ENCODE measurements around the gene OXLD1. TPM values are rescaled to one million over a fixed set of nuclear protein-coding genes. Genes with fewer than 3 reads are reported as not detected.

Gene OXLD1
- total and polyA plus RNA-seq, 7 donors = 15.5 to 44.9 (median 23.6) TPM

DNA sequence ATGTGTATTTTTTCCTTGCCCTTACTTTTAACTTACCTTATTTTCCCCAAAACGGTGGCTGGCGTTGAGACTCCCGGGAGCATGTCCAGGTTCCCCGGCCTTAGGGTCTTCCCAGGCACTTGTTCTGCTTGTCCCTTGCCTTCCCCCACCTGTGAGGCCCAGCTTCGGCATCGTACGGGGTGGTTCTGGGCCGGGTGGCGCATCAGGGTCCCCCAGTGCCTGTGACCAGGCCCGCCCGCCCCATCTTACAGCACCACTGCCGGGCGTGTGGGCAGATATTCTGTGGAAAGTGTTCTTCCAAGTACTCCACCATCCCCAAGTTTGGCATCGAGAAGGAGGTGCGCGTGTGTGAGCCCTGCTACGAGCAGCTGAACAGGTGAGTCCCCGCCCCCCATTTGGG is 24.8 kb upstream of the OXLD1 start:
- DNase-seq (no peak), ATAC-seq (no peak)
- H3K27me3 ChIP-seq (ENCODE audit: insufficient read depth in 3 of 3, low read length in 2 of 3) = no peaks in the 10 kb centered on the region
- no peaks in the 10 kb centered on the region for H3K9me3 ChIP-seq
- no peak for TF ChIP-seq CTCF (IDR thresholded peaks at IDR 0.05)
- WGBS, 3 donors = 85 to 94% (median 89%) methylated on average over 18 of the region's 18 CpGs
- H3K36me3 ChIP-seq (ENCODE audit: insufficient read depth in 1 of 2, low read depth in 1 of 2) = peaks cover 8 to 100% of the 10 kb centered on the region in 2 donors
- intact Hi-C loops (cut with DNase I) = no loop called here
- no peak overlapping the region for H3K27ac ChIP-seq
- no peaks in the 10 kb centered on the region for H3K4me1 ChIP-seq
- H3K4me3 ChIP-seq = no peak overlapping the region

DNA sequence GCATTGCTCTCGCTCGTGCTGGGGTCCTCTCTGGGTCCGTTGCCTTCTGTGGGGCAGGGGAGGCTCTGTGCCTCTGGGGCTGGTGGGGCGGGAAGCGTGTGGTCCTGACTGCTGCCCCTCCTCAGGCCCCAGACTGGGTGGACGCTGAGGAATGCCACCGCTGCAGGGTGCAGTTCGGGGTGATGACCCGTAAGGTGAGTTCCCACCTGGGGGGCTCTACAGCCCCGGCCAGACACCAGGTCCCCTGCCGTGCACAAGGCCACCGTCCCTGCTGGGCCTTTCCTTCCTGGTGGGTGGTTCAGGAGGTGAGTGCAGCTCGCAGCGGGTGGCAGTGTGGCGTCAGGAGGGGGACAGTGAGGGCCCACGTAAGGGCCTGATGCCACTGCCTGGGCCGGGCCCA is 24.1 kb upstream of the OXLD1 start:
- intact Hi-C loops (cut with DNase I) = no loop called here
- no peaks in the 10 kb centered on the region for H3K27me3 ChIP-seq (ENCODE audit: insufficient read depth in 3 of 3, low read length in 2 of 3)
- 81 to 86% (median 86%) methylated on average over 17 of the region's 17 CpGs for WGBS, 3 donors
- no peak for ATAC-seq
- H3K4me3 ChIP-seq = no peak overlapping the region
- H3K27ac ChIP-seq = no peak overlapping the region
- no peaks in the 10 kb centered on the region for H3K9me3 ChIP-seq
- no peaks in the 10 kb centered on the region for H3K4me1 ChIP-seq
- no peak for TF ChIP-seq CTCF (IDR thresholded peaks at IDR 0.05)
- DNase-seq = no peak
- peaks cover 8 to 100% of the 10 kb centered on the region in 2 donors for H3K36me3 ChIP-seq (ENCODE audit: insufficient read depth in 1 of 2, low read depth in 1 of 2)

DNA sequence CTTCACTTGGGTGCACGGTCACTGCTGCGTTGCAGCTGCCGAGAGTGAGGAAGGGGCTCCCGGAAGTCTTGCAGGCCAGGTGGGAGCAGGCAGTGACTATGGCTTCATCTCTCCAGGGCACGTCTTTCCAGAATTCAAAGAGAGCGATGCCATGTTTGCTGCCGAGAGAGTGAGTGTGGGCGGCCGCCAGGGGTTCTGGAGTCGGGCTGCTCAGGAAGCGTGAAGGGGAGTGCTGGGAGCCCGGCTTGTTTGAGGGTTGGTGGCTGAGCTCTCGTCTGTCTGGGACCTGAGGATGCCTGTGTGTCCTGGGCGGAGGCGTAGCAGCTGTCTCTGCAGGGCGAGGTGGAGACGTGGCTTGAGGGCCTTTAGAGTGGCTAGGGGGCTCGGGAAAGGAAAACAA is 23.7 kb upstream of the OXLD1 start:
- 85 to 88% (median 85%) methylated on average over 18 of the region's 18 CpGs for WGBS, 3 donors
- peaks cover 5% of the 10 kb centered on the region for H3K4me1 ChIP-seq
- H3K36me3 ChIP-seq (ENCODE audit: insufficient read depth in 1 of 2, low read depth in 1 of 2) = peaks cover 8 to 97% of the 10 kb centered on the region in 2 donors
- no peak overlapping the region for H3K4me3 ChIP-seq
- TF ChIP-seq CTCF (IDR thresholded peaks at IDR 0.05) = no peak
- intact Hi-C loops (cut with DNase I) = no loop called here
- DNase-seq = no peak
- H3K27ac ChIP-seq = no peak overlapping the region
- no peak for ATAC-seq
- H3K9me3 ChIP-seq = no peaks in the 10 kb centered on the region
- H3K27me3 ChIP-seq (ENCODE audit: insufficient read depth in 3 of 3, low read length in 2 of 3) = no peaks in the 10 kb centered on the region

DNA sequence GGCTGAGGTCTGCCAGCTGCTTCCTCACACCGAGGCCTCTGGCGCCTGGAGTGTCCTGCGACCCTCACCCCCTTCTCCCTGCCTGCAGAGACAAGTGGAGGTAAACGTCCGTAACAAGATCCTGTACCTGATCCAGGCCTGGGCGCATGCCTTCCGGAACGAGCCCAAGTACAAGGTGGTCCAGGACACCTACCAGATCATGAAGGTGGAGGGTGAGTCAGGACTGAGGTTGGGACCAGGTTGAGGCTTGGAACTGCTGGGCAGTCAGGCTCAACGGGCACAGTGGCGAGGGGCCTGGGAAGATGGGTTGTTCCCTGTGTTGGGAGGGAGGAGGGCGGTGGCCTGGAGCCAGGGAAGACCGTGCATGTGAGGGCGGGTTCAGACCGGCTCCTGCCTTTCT is 22.2 kb upstream of the OXLD1 start:
- WGBS, 3 donors = 86 to 90% (median 87%) methylated on average over 14 of the region's 14 CpGs
- Histone ChIP-seq H3K27me3 (ENCODE audit: insufficient read depth in 3 of 3, low read length in 2 of 3) (no peaks in the 10 kb centered on the region), H3K4me1 (peaks cover 10% of the 10 kb centered on the region), H3K4me3 (no peak overlapping the region), H3K9me3 (no peaks in the 10 kb centered on the region), H3K27ac (no peak overlapping the region), H3K36me3 (ENCODE audit: insufficient read depth in 1 of 2, low read depth in 1 of 2) (peaks cover 8 to 83% of the 10 kb centered on the region in 2 donors)
- TF ChIP-seq CTCF (IDR thresholded peaks at IDR 0.05) = no peak
- DNase-seq (no peak), ATAC-seq (no peak)
- intact Hi-C loops (cut with DNase I) = no loop called here

- Histone ChIP-seq H3K36me3 (ENCODE audit: insufficient read depth in 1 of 2, low read depth in 1 of 2) (peaks cover 8 to 76% of the 10 kb centered on the region in 2 donors), H3K4me3 (no peak overlapping the region), H3K27me3 (ENCODE audit: insufficient read depth in 3 of 3, low read length in 2 of 3) (no peaks in the 10 kb centered on the region), H3K9me3 (no peaks in the 10 kb centered on the region), H3K4me1 (peaks cover 10% of the 10 kb centered on the region), H3K27ac (no peak overlapping the region)
- ATAC-seq (no peak), DNase-seq (no peak)
- no peak for TF ChIP-seq CTCF (IDR thresholded peaks at IDR 0.05)
- intact Hi-C loops (cut with DNase I) = no loop called here
- WGBS, 3 donors = 90 to 92% (median 92%) methylated on average over 35 to 41 of the region's 41 CpGs
These were observed 21.6 kb upstream of the OXLD1 start for GRCh38 chr17:81687770-81688541.
